NB4 (cell line): Measurements from ENCODE around the gene TMTC2.

Experiments used
- DNase-seq: peaks from one replicate; pipeline ENCODE4 v3.0.0; 2010; ENCODE audit warnings: low read depth
- H3K4me3 ChIP-seq: one replicate; pipeline ENCODE4 v1.5.1; 2011; ENCODE audit warnings: mild to moderate bottlenecking, low read depth, low read length, moderate library complexity
- MYC ChIP-seq: IDR thresholded peaks from 2 replicates; pipeline ENCODE4 v1.6.1; 2011; ENCODE audit warnings: low read depth, low read length
- POLR2A ChIP-seq: IDR thresholded peaks from 2 replicates; pipeline ENCODE4 v1.6.1; 2011; ENCODE audit warnings: mild to moderate bottlenecking; ENCODE audit not compliant: insufficient read length; ENCODE audit errors: extremely low read depth
- TF ChIP-seq, protein P1 (sequence below): IDR thresholded peaks from one replicate; pipeline ENCODE4 v1.5.1; 2012; ENCODE audit warnings: low read depth, low read length
- TF ChIP-seq, protein P2 (sequence below): IDR thresholded peaks from 2 replicates; pipeline ENCODE4 v1.6.1; 2011; ENCODE audit warnings: low read depth, low read length

TMTC2 gene

DNA sequence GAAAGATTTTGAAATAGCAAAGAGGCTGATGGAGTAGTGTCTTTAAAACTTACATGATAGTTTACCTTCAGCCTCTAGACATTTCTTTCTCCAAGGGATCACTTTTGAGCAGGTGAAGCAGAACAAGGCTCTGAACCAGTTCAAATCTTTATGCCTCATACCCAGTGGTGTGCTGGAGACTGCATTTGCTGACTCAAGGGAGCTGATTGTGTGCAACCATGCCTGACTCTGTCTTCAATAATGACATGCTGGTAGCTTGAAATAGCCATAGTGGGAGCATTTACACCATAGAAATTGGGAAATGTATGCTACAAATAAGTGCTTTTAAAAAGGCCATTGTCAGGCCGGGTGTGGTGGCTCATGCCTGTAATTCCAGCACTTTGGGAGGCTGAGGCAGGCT, 482.0 kb downstream of the TMTC2 start:
- no peak for DNase-seq
- H3K4me3 ChIP-seq = no peak overlapping the region
- TF ChIP-seq, protein P1, sequence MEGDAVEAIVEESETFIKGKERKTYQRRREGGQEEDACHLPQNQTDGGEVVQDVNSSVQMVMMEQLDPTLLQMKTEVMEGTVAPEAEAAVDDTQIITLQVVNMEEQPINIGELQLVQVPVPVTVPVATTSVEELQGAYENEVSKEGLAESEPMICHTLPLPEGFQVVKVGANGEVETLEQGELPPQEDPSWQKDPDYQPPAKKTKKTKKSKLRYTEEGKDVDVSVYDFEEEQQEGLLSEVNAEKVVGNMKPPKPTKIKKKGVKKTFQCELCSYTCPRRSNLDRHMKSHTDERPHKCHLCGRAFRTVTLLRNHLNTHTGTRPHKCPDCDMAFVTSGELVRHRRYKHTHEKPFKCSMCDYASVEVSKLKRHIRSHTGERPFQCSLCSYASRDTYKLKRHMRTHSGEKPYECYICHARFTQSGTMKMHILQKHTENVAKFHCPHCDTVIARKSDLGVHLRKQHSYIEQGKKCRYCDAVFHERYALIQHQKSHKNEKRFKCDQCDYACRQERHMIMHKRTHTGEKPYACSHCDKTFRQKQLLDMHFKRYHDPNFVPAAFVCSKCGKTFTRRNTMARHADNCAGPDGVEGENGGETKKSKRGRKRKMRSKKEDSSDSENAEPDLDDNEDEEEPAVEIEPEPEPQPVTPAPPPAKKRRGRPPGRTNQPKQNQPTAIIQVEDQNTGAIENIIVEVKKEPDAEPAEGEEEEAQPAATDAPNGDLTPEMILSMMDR = no peak
- TF ChIP-seq MYC (no peak), POLR2A (no peak)
- TF ChIP-seq, protein P2, sequence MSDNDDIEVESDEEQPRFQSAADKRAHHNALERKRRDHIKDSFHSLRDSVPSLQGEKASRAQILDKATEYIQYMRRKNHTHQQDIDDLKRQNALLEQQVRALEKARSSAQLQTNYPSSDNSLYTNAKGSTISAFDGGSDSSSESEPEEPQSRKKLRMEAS = no peak

DNA sequence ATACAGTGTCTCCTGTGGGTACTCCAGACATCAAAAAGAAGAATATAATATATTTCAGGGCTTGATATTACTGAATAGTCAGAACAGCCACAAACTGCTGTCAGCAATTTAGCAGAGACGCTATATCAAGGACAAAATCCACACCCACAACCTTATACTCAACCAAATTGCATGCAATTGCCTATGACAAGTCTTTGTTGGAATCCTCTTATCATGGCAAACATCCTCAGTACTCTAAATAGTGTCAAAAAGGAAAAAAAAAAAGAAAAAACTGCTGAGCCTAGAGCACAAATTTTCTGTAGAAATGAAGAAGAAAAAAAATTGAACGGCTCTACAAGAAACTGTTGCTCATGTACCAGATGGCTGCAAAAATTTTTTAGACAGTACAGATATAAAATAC, 485.7 kb downstream of the TMTC2 start:
- TF ChIP-seq MYC (no peak), POLR2A (no peak)
- TF ChIP-seq, protein P1 = no peak
- TF ChIP-seq, protein P2 = no peak
- DNase-seq = no peak
- H3K4me3 ChIP-seq = no peak overlapping the region

DNA sequence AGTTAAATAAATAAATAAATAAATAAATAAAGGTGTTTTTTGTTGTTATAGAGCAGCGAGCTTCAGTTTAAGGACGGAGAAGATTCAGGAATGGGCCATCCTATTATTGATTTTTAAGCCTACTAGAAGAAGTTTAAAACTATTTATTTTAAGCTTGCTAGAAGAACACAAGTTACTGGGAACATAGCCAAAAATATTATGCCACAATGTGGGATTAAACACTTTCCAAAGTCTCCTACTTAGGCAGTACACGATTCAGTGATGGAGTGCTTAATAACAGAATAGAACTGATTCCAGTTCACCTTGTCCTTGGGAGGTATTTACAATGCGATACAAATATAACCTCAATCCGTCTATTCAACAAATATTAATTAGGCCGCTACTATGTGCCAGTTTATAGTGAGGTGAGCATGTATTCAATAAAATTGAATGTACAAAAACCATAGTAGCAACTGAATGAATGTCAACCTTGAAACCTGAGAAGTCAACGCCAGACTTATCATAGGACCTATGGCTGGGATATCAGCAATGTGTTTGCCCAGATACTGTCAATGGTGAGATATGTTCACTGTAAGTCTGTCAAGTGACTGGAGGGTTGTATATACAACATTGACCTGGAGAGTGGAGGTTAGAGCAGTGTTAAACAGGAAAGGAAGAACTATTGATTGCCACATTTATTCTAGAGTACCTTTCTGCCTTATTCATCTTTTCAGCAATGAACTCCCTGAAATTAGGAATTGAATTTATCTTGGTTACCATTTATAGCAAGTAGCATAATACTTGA, 486.4 kb downstream of the TMTC2 start:
- TF ChIP-seq, protein P1 = no peak
- TF ChIP-seq POLR2A = no peak
- H3K4me3 ChIP-seq = no peak overlapping the region
- no peak for DNase-seq

DNA sequence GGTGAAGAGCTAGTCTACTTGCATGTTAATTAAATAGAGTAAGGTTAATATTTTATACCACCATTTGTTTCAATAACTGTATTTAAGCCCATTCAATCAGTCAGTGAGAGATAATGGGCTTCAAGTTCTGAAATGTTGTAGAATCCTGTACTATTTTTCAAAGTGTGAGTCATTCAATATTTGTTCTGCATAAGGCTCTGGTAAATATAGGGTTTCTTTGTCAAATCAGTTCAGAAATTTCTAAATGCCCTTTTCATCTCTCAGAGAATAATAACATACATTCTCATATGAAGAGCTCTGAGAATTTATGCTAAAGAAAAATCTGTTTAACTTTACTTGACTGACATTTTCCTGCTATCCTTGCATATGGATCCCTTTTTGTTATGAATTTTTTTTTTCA, 493.3 kb downstream of the TMTC2 start:
- TF ChIP-seq, protein P1 = no peak
- TF ChIP-seq POLR2A (no peak), MYC (no peak)
- TF ChIP-seq, protein P2 = no peak
- no peak for DNase-seq
- no peak overlapping the region for H3K4me3 ChIP-seq

DNA sequence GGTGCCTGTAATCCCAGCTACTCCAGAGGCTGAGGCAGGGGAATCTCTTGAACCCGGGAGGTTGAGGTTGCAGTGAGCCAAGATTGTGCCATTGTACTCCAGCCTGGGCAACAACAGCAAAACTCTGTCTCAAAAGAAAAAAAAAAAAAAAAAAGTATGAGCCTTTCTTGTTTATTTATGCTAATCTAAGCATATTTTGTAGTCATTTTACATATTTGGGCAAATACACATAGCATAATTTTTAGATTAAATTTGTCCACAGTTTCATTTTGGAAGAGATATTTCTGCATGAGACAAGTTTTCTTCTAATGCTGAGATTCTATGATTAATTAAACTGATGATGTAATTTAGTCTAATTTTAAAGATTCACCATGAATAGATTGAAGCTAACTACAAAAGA, 494.4 kb downstream of the TMTC2 start:
- TF ChIP-seq, protein P1 = no peak
- TF ChIP-seq, protein P2 = no peak
- no peak for TF ChIP-seq MYC
- TF ChIP-seq POLR2A = no peak
- no peak overlapping the region for H3K4me3 ChIP-seq
- no peak for DNase-seq
